ENCODE data around the gene LIMA1. TPM values are rescaled to one million over a fixed set of nuclear protein-coding genes. Genes with fewer than 3 reads are reported as not detected.

LIMA1 gene
- total RNA-seq, 2 experiments from 2014 or later, result 6.2 to 20.4 TPM

DNA sequence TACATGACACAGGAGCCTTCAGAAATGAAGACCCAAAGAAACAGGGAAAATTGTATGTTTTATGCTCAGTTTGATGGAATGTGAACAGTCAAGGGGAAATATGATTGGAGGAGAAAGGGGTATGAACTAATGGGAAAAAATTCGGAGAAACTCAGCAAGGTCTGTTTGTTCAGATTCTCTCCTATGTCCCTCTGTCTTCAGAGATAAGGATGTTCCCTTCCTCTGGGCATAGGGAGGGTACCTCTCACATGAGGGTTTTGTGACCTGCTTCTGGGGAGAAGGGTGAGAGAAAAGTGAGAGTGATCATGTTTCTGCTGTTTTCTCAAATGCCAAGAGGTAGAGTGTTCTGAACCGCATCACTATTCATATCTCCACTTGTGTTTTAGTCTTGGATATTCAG, 26.6 kb upstream of the LIMA1 start:
- ChIA-PET POLR2A (no interaction called here), CTCF (ENCODE audit: unreplicated experiment) (no interaction called here)
- H3K36me3 ChIP-seq (ENCODE audit: insufficient read depth, low read length), result no peaks in the 10 kb centered on the region

DNA sequence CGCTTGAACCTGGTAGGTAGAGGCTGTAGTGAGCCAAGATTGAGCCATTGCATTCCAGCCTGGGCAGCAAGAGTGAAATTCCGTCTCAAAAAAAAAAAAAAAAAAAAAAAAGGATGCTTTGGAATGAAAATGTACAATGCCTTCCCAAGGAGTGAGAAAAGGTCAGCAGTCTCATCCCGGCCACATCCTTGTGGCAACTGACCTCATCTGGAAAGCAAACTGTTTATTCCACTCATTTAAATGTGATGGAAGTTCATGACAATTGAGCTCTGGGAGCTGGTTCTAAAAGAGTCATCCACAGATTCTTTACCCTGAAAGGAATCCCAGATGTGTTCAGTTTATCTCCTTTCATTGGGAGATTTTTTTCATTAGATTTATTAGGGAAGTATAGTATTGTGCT, 19.4 kb upstream of the LIMA1 start:
- H3K9me2 ChIP-seq (ENCODE audit: insufficient read depth, low read length), result no peaks in the 10 kb centered on the region
- peaks cover 9% of the 10 kb centered on the region for H3K4me1 ChIP-seq (ENCODE audit: insufficient read depth, low read length, poor library complexity, severe bottlenecking)
- no peak overlapping the region for H2AFZ ChIP-seq (ENCODE audit: low read length)
- H3K4me3 ChIP-seq (ENCODE audit: low read depth, low read length, poor library complexity, severe bottlenecking), result no peak overlapping the region
- H3K27ac ChIP-seq (ENCODE audit: low read depth, low read length, poor library complexity, severe bottlenecking), result no peak overlapping the region
- intact Hi-C loops (cut with micrococcal nuclease; ENCODE audit: unreplicated experiment), result no loop called here
- H4K20me1 ChIP-seq (ENCODE audit: insufficient read depth, low read length), result no peaks in the 10 kb centered on the region
- ChIA-PET CTCF (ENCODE audit: unreplicated experiment) (no interaction called here), POLR2A (interaction anchor here (0.7 kb wide), 4 partner anchors 59 to 1198 kb away, joined by 3 to 4 read pairs (median 4); no protein-coding TSS in a partner anchor)
- no peaks in the 10 kb centered on the region for H3K36me3 ChIP-seq (ENCODE audit: insufficient read depth, low read length)
- no TSS peak for BruUV-seq (replicated peaks)
- no peak for TF ChIP-seq EZH2phosphoT487 (IDR thresholded peaks at IDR 0.05; ENCODE audit: borderline replicate concordance, low read depth, low read length)
- TF ChIP-seq, protein P1, sequence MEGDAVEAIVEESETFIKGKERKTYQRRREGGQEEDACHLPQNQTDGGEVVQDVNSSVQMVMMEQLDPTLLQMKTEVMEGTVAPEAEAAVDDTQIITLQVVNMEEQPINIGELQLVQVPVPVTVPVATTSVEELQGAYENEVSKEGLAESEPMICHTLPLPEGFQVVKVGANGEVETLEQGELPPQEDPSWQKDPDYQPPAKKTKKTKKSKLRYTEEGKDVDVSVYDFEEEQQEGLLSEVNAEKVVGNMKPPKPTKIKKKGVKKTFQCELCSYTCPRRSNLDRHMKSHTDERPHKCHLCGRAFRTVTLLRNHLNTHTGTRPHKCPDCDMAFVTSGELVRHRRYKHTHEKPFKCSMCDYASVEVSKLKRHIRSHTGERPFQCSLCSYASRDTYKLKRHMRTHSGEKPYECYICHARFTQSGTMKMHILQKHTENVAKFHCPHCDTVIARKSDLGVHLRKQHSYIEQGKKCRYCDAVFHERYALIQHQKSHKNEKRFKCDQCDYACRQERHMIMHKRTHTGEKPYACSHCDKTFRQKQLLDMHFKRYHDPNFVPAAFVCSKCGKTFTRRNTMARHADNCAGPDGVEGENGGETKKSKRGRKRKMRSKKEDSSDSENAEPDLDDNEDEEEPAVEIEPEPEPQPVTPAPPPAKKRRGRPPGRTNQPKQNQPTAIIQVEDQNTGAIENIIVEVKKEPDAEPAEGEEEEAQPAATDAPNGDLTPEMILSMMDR (conservative IDR thresholded peaks at IDR 0.05; ENCODE audit: low read length), result no peak
- DNase-seq (ENCODE audit: low spot score), result no peak
- no peaks in the 10 kb centered on the region for H3K9me3 ChIP-seq (ENCODE audit: low read length)
- no peaks in the 10 kb centered on the region for H3K79me2 ChIP-seq (ENCODE audit: insufficient read depth, low read depth, low read length)
- no peak overlapping the region for H3K4me2 ChIP-seq (ENCODE audit: low read length)

More for the DNA sequence above, 26.6 kb upstream of the LIMA1 start:
- H3K27ac ChIP-seq (ENCODE audit: low read depth, low read length, poor library complexity, severe bottlenecking), result no peak overlapping the region
- H3K4me3 ChIP-seq (ENCODE audit: low read depth, low read length, poor library complexity, severe bottlenecking), result no peak overlapping the region
- H2AFZ ChIP-seq (ENCODE audit: low read length), result no peak overlapping the region
- BruUV-seq (replicated peaks), result no TSS peak
- H3K9me2 ChIP-seq (ENCODE audit: insufficient read depth, low read length), result no peaks in the 10 kb centered on the region
- intact Hi-C loops (cut with micrococcal nuclease; ENCODE audit: unreplicated experiment), result no loop called here
- no peaks in the 10 kb centered on the region for H3K79me2 ChIP-seq (ENCODE audit: insufficient read depth, low read depth, low read length)
- TF ChIP-seq, protein P1 (conservative IDR thresholded peaks at IDR 0.05; ENCODE audit: low read length), result no peak
- no peak for TF ChIP-seq EZH2phosphoT487 (IDR thresholded peaks at IDR 0.05; ENCODE audit: borderline replicate concordance, low read depth, low read length)
- H3K4me2 ChIP-seq (ENCODE audit: low read length), result no peak overlapping the region
- H4K20me1 ChIP-seq (ENCODE audit: insufficient read depth, low read length), result no peaks in the 10 kb centered on the region
- no peak for DNase-seq (ENCODE audit: low spot score)
- H3K4me1 ChIP-seq (ENCODE audit: insufficient read depth, low read length, poor library complexity, severe bottlenecking), result no peaks in the 10 kb centered on the region
- no peaks in the 10 kb centered on the region for H3K9me3 ChIP-seq (ENCODE audit: low read length)

DNA sequence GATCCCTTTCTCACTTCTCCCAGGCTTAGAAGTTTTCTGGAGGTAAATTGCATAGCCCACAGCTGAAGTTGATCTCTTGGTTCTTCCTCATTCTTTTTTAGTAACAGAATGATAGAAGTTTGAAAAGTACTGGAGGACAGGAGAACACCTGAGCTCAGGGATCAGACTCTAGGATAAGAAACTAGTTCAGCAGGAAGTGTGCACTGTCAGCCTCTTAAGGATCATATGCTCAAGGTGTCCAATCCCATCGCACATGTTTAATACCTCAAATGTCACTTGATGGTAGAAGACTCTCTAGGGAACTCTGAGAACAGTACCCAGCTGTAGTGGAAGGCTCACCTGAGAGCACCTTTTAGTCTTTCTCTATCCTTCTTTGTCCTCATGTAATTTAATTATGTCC, 14.7 kb upstream of the LIMA1 start:
- no peaks in the 10 kb centered on the region for H3K9me3 ChIP-seq (ENCODE audit: low read length)
- no peak overlapping the region for H3K27ac ChIP-seq (ENCODE audit: low read depth, low read length, poor library complexity, severe bottlenecking)
- intact Hi-C loops (cut with micrococcal nuclease; ENCODE audit: unreplicated experiment), result no loop called here
- TF ChIP-seq EZH2phosphoT487 (IDR thresholded peaks at IDR 0.05; ENCODE audit: borderline replicate concordance, low read depth, low read length), result no peak
- TF ChIP-seq, protein P1 (conservative IDR thresholded peaks at IDR 0.05; ENCODE audit: low read length), result no peak
- no peaks in the 10 kb centered on the region for H3K9me2 ChIP-seq (ENCODE audit: insufficient read depth, low read length)
- H3K79me2 ChIP-seq (ENCODE audit: insufficient read depth, low read depth, low read length), result no peaks in the 10 kb centered on the region
- H2AFZ ChIP-seq (ENCODE audit: low read length), result no peak overlapping the region
- H3K4me3 ChIP-seq (ENCODE audit: low read depth, low read length, poor library complexity, severe bottlenecking), result no peak overlapping the region
- no peak for DNase-seq (ENCODE audit: low spot score)
- POLR2A ChIA-PET, result interaction anchor here (0.6 kb wide), 1 partner anchor 119 kb away, joined by 3 read pairs; no protein-coding TSS in a partner anchor
- H3K4me2 ChIP-seq (ENCODE audit: low read length), result no peak overlapping the region
- CTCF ChIA-PET (ENCODE audit: unreplicated experiment), result no interaction called here
- H3K4me1 ChIP-seq (ENCODE audit: insufficient read depth, low read length, poor library complexity, severe bottlenecking), result peaks cover 9% of the 10 kb centered on the region
- BruUV-seq (replicated peaks), result no TSS peak
- no peaks in the 10 kb centered on the region for H4K20me1 ChIP-seq (ENCODE audit: insufficient read depth, low read length)
- no peaks in the 10 kb centered on the region for H3K36me3 ChIP-seq (ENCODE audit: insufficient read depth, low read length)
